ENCODE measurements around the gene MAT2B.

- TF ChIP-seq, protein P1, sequence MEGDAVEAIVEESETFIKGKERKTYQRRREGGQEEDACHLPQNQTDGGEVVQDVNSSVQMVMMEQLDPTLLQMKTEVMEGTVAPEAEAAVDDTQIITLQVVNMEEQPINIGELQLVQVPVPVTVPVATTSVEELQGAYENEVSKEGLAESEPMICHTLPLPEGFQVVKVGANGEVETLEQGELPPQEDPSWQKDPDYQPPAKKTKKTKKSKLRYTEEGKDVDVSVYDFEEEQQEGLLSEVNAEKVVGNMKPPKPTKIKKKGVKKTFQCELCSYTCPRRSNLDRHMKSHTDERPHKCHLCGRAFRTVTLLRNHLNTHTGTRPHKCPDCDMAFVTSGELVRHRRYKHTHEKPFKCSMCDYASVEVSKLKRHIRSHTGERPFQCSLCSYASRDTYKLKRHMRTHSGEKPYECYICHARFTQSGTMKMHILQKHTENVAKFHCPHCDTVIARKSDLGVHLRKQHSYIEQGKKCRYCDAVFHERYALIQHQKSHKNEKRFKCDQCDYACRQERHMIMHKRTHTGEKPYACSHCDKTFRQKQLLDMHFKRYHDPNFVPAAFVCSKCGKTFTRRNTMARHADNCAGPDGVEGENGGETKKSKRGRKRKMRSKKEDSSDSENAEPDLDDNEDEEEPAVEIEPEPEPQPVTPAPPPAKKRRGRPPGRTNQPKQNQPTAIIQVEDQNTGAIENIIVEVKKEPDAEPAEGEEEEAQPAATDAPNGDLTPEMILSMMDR (IDR thresholded peaks at IDR 0.05; ENCODE audit: low read length) = no peak
- no peak for TF ChIP-seq EZH2 (optimal IDR thresholded peaks at IDR 0.05; ENCODE audit: low read depth, low read length)
- no peak for TF ChIP-seq EZH2phosphoT487 (IDR thresholded peaks at IDR 0.05; ENCODE audit: low read length)
These were observed 35.3 kb downstream of the MAT2B start for GRCh38 chr5:163540696-163541095.

Data from MM.1S (cell line).